Activated gamma-delta T cell (primary cell): Measurements from ENCODE around the gene MACO1.

ENCODE experiments used
- DNase-seq: peaks from one replicate; lab custom pipeline; 2025; lab: John Stamatoyannopoulos, UW

The MACO1 gene

DNA sequence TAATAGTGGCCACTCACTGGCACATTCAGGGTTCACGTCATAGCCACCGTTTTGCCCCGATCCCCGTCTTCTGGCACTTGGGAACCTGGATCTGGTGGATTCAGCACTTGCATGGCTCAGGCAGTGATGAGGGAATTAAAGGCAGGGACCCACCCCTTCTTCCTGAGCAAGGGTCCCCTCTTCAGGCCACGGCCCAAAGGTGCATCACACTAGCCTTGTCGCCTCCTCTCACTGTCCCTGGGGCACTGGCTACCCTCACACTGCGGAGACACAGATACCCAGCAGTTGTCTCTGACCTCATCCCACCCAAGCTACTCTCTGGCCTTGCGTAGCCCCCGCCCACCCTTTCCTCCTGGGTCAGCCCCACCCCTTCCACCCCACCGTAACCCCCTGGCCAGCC is 92.8 kb downstream of the MACO1 start:
- no peak for DNase-seq

GRCh38 chr1:25524568-25525360 is 94.1 kb downstream of the MACO1 start:
- no peak for DNase-seq

DNA sequence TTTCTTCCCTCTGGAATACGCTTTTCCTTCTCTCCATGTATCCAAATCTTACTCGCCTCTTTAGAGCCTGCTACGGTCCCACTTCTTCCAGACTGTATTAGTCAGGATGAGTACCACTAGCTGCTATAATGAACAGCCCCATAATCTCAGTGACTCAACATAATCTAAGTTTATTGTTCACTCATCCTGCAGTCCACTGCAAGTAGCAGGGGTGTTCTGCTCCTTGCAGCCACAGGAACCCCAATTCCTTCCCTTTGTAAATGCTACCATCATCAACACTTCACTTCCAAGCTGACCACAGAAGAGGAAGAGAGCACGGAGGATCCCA is 94.6 kb downstream of the MACO1 start:
- DNase-seq, result no peak

DNA sequence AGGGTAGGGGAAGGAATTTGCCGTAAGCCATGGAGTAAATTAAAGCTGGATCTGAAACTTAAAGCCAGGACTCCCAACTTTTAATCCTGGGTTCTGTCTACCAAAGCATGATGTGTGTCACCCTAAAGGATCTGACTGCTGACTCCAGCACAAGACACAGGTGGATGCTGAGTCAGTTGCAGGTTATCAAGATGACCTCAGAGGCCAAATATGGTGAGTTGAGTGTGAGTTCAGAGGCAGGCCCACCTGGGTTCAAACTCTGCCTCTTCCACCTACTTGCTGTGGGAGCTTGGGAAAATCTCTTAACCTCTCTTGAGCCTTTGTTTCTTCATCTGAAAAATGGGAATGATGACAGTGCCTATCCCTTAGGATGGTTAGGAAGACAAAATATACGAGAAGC is 96.1 kb downstream of the MACO1 start:
- no peak for DNase-seq

DNA sequence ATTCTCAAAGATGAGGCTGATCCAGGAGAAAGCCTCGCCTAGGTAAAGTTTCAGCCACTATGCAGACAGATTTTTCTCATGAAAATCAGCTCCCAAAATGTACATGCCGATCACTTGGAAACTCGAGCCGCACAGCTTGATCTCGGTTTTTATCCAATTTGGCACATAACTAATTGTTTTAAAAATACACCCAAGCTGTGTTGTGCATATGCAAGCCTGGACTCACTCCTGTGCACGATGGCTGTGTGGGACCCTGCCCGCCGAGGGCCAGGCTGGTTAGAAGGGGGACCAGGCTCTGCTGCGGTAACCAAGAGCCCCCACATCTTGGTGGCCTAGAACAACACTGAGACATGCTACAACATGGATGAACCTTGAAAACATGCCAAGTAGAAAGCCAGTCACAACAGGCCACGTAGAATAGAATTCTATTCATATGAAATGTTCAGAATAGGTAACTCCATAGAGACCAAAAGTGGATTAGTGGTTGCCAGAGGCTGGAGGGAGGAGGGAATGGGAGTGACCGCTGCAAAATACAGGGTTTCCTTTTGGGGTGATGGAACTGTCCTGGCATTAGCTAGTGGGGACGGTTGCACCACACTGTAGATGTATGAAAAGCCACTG is 96.6 kb downstream of the MACO1 start:
- no peak for DNase-seq

DNA sequence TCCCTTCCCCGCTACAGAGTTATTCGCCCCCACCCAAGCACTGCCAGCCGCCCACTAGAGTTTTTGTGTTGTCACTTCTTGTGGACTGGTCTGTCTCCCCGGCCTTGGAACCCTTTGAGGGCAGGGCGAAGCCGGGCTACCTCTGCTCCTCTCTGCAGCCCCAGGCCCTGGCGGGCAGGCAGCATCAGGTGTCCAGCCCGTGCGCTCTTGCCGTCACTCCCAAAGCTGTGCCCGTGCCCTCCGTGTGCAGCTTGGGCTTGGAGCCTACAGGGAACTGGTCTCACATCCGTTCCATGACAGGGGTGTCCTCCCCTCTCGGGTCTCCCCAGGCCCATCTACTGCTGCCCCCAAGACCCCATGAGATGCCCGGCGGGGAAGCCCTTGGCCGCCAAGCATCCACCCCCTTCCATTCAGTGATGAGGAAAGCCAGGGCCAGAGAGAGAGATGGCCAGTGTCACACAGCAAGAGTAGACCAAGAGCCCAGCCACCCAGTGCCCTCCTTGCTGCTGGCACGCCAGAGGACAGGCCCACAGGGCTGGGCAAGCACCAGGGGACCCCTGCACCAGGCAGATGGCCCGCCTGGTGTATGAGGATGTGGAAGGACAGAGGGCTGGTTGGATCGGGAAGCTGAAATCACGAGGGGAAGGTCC is 97.4 kb downstream of the MACO1 start:
- no peak for DNase-seq

DNA sequence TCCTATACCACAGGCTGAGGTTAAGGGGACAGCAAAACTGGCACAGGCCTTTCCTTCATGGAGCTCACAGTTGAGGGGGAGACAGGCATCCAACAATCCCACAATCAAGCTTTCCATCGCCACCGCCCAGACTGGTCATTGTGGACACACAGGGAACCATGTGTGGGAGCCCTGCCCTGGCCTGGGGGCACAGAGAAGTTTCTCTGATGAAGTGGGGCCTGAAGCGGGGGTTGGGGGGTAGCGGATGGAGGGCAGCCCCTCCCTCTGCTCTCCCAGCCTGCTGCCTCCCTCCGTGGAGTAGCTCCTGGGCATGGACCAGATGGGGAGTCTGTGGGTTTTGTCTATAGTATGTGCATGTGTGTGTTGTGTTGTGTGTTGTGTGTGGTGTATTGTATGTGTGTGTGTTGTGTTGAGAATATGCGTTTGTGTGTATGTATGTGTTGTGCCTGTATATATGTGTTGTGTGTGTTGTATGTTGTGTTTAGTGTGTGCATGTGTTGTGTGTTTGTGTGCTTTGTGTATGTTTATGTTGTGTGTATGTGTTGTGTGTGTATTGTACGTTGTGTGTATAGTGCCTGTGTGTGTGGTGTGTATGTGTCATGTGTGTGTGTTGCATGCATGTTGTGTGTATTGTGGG is 98.3 kb downstream of the MACO1 start:
- no peak for DNase-seq

- no peak for DNase-seq
Measured at GRCh38 chr1:25529518-25530185, 99.0 kb downstream of the MACO1 start.

- no peak for DNase-seq
Measured at GRCh38 chr1:25530186-25531081, 99.7 kb downstream of the MACO1 start.

DNA sequence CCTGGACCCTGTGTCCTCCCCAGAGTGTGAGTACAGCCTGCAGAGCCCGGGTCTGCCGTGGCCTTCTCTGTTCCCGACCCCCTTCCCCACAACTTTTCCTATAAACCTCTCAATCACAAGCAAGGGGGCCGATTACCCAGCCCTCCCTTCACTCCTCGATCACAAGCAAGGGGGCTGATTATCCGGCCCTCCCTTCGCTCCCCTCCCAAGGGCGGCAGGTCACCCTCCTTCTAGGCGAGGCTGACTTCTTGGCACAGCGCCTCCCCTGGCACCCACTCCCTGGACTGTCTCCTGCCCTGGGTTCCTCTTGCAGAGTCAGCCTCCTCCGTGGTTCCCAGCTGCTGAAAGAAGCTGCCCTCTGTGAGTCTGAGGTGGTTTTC is 100.4 kb downstream of the MACO1 start:
- DNase-seq, result no peak

DNA sequence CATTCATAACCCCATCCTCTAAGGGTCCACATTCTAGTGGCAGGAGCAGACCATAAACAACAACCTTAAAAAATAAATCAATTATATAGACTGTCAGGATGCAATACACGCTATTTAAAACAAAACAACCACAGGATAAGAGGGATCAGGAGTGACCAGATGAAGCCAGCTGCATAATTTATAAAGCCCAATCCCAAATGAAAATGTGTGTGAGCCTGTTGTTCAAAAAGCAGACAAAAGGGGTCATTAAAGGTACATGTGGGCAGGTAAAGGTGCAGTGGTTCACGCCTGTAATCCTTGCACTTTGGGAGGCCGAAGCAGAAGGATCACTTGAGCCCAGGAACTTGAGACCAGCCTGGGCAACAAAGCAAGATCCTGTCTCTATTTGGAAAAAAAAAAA is 102.3 kb downstream of the MACO1 start:
- DNase-seq, result no peak

- no peak for DNase-seq
Measured at GRCh38 chr1:25533775-25534409, 103.2 kb downstream of the MACO1 start.

DNA sequence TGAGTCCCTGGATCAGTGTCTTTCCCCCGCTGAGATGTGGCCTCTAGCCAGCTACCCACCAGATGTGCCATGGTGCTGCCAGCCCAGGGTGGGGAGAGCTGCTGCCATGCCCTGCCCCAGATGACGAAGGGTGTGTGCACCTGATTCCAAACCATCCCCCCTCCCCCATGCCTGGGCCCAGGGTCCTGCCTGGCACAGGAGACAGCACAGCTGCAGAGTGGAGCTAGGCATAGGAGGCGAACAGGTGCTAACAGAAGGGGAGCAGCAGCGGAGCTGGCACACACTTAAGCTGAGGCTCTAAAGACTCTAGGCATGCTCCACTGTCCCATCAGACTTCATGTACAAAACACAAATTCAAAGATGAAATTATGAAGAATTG is 103.7 kb downstream of the MACO1 start:
- DNase-seq, result no peak

GRCh38 chr1:25536124-25536523 is 105.4 kb downstream of the MACO1 start:
- DNase-seq, result no peak

DNA sequence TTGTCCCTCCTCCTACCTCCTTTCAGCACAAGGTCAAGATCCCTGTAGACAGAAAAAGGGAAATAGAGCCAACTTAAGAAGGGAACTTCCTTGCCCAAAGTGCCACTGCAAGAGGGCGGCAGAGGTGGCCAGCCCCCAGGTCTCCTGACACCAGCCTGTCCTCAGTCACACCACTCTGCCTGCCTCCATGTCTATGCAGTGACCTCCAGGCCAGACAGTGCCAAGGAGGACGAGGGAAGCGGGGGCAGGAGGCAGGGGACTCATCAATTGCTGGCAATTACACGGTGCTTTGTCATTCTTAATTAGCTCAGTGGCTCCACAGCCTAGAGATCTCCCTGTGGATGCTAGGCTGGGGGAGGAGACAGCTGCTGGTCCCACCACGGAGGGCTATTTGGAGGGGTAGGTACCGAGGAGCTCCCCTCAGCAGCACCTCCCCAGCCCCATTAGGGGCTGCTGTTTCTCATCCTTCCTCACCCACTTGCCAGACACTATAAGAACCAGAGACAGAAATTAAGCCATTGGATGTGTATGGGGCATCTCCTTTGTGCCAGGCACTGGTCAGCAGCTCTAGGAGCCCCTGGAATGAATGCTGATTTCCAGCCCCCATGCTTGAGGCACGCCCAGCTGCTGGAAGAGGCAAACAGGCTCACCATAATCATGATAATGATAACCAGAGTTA is 106.6 kb downstream of the MACO1 start:
- DNase-seq, result no peak

GRCh38 chr1:25538191-25538767 is 107.6 kb downstream of the MACO1 start:
- DNase-seq, result no peak

DNA sequence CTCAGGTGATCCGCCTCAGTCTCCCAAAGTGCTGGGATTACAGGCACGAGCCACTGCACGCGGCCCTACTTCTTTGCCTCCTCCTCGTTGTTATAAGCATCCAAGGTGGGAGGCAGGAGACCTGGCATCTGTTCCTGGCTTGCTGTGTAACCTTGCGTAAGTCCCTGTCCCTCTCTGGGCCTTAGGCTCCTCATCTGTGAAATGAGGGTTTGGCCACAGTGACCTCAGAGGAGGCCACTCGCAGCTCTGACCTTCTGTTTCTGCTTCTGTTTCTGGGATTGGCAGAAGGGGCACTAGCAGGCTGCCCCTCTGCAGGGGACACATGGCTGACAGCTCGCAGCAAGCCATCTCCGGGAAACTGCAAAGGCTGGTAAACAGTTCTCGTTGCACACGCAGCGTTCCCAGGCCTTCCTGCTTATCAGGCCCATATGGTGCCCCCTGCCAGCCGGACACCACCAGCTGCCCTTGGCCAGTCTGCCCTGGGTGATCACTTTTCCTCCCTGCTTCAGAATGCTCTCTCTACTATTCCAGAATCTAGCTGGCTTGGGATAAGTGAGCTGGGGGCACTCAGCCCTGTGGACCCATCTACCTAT is 110.1 kb downstream of the MACO1 start:
- no peak for DNase-seq

DNA sequence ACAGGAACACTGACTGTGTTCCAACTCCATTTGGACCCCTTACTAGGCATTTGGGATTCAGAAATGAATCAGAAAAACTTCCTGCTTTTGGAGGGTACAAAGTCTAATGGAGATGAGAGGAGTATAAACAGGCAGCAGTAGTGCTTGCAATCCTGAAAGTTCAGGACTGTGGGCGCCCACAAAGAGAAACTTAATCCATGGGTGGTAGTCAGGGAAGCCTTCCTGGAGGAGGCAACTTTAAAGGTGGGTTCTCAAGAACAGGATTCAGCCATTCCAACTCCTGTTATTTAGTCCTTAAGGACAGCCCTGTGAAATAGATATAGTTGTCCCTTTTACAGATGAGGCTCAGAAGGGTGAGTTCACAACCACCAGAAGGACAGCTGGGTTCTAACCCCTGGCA is 110.7 kb downstream of the MACO1 start:
- DNase-seq, result no peak

GRCh38 chr1:25541889-25542658 is 111.4 kb downstream of the MACO1 start:
- no peak for DNase-seq
